Neural crest cell (in vitro differentiated cells): ENCODE data around the gene FBXO30. TPM values are rescaled to one million over a fixed set of nuclear protein-coding genes. Genes with fewer than 3 reads are reported as not detected.
A peak's percentile ranks its signal among the peaks of the same experiment; 100 is the strongest.

ENCODE experiments used
- DNase-seq: peaks from one replicate; pipeline ENCODE4 v3.0.0; 2021; ENCODE audit warnings: low read depth, mixed read lengths, low spot score
- H3K27ac Mint-ChIP-seq: one replicate; pipeline ENCODE4 v1.8.0; 2021; ENCODE audit warnings: mild to moderate bottlenecking, mixed read lengths; ENCODE audit not compliant: unreplicated experiment
- H3K27me3 Mint-ChIP-seq: 2 replicates; pipeline ENCODE4 v1.8.0; 2021; ENCODE audit warnings: low read depth, mild to moderate bottlenecking, mixed read lengths
- H3K36me3 Mint-ChIP-seq: 2 replicates; pipeline ENCODE4 v1.8.0; 2021; ENCODE audit warnings: low read depth, mild to moderate bottlenecking, mixed read lengths
- H3K4me1 Mint-ChIP-seq: 2 replicates; pipeline ENCODE4 v1.8.0; 2021; ENCODE audit warnings: mixed read lengths
- H3K4me3 Mint-ChIP-seq: one replicate; pipeline ENCODE4 v1.8.0; 2021; ENCODE audit warnings: mild to moderate bottlenecking, mixed read lengths
- H3K9me3 Mint-ChIP-seq: 2 replicates; pipeline ENCODE4 v1.8.0; 2021; ENCODE audit warnings: mixed read lengths
- total RNA-seq: library from RNA; stranded (reverse); gene quantifications from 2 replicates; pipeline ENCODE4 v1.2.1, GENCODE V29; 2021
- TF ChIP-seq, protein P1 (sequence below): fragments of 200-600 bp; sonication (generic); conservative IDR thresholded peaks from 2 replicates; pipeline ENCODE4 v1.5.0; 2021; ENCODE audit warnings: antibody characterized with exemption, mild to moderate bottlenecking

Gene FBXO30
- total RNA-seq, 1 donor from 2014 or later: 12.3 TPM

DNA sequence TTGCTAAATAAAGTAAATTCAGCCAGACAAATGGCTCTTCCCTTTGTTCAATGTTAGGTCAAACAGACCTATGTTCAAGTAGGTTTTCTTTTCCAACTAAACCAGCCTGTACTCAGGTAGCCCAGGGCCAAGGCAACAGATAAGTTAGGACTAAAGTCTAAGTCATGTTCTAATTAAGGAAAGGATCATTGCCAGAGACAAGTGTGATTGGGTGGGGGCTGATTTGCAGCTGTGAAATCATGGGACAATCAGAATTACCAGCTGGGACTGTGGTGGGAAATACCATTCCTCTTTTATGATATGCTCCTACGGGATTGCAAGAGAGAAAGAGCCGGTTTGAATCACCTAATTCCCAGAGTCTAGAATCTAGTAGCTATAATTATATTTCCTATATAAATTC, 4.2 kb upstream of the FBXO30 start:
- H3K4me3 Mint-ChIP-seq: no peak overlapping the region
- no peaks in the 10 kb centered on the region for H3K36me3 Mint-ChIP-seq
- H3K9me3 Mint-ChIP-seq: no peaks in the 10 kb centered on the region

DNA sequence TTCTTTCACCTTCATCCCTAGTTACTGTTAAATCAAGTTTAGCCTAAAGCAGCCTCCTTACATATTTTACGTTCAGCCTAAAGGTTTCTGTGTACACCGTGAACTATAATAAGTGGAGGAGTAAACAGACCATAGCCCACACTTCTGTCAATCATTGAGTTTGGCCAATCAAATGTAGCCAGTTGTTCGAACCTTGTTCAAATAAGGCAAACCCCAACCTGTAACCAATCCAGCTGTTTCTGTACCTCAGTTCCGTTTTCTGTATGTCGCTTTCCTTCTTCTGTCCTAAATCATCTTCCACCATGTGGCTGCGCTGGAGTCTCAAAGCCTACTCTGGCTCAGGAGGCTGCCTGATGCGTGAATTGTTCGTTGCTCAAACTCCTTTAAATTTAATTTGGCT, 1.8 kb upstream of the FBXO30 start:
- H3K4me3 Mint-ChIP-seq: peak overlapping the region; percentile 97
- peaks cover 29% of the 10 kb centered on the region for H3K4me1 Mint-ChIP-seq
- H3K27me3 Mint-ChIP-seq: no peaks in the 10 kb centered on the region
- TF ChIP-seq, protein P1, sequence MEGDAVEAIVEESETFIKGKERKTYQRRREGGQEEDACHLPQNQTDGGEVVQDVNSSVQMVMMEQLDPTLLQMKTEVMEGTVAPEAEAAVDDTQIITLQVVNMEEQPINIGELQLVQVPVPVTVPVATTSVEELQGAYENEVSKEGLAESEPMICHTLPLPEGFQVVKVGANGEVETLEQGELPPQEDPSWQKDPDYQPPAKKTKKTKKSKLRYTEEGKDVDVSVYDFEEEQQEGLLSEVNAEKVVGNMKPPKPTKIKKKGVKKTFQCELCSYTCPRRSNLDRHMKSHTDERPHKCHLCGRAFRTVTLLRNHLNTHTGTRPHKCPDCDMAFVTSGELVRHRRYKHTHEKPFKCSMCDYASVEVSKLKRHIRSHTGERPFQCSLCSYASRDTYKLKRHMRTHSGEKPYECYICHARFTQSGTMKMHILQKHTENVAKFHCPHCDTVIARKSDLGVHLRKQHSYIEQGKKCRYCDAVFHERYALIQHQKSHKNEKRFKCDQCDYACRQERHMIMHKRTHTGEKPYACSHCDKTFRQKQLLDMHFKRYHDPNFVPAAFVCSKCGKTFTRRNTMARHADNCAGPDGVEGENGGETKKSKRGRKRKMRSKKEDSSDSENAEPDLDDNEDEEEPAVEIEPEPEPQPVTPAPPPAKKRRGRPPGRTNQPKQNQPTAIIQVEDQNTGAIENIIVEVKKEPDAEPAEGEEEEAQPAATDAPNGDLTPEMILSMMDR: no peak
- no peak for DNase-seq
- no peaks in the 10 kb centered on the region for H3K36me3 Mint-ChIP-seq
- no peaks in the 10 kb centered on the region for H3K9me3 Mint-ChIP-seq
- H3K27ac Mint-ChIP-seq: peak overlapping the region; percentile 69

More for the DNA sequence above, 4.2 kb upstream of the FBXO30 start:
- Mint-ChIP-seq H3K27ac (no peak overlapping the region), H3K4me1 (peaks cover 11% of the 10 kb centered on the region), H3K27me3 (no peaks in the 10 kb centered on the region)
- no peak for DNase-seq
- TF ChIP-seq, protein P1: no peak

DNA sequence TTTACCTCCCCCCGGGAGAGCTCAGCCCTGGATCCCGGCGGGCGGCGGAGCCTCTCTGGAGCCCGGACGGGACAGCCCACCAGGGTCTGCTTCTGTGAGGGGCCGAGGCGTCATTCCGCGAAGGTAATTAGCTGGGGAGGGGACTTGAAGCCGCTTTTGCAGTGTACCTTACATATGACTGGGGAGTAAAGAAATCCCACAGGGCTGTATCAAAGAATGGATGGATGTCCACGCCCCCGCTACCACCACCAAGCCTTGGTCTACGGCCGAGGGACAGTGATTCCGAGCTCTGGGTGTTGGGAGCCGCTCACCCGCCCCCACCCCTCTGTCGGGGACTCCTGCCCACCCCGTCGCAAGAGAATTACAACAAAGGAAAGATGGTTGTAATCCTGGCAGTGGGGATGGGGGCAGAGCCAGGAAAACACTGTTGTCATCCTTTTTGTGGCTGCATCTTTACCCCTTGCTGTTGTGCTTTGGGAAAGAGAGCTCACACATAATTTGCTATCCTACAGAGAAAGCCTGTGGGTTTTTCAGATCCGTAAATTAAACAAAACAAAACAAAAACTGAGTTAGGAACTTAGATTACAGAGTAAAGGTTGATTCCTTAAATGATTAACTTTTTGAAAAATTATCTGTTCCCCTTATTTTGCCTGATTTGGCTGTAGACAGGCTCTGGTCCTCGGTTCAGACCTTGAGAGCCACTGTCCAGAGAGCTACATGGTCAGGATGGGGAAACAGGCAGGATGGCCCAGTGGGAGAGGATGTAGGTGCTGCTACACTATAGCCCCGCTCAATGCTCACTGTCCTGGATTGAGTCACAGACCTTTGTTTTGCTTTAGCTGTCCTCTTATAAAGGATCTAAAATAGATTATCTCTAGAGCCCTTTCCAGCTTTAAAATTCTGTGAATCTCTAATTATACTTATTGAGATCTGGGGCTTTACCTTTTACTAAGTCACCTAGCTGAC, 997 bp upstream of the FBXO30 start:
- no peaks in the 10 kb centered on the region for H3K36me3 Mint-ChIP-seq
- no peaks in the 10 kb centered on the region for H3K27me3 Mint-ChIP-seq
- H3K4me3 Mint-ChIP-seq: peak overlapping the region; percentile 97
- no peaks in the 10 kb centered on the region for H3K9me3 Mint-ChIP-seq
- DNase-seq: no peak
- TF ChIP-seq, protein P1: no peak
- H3K27ac Mint-ChIP-seq: peak overlapping the region; percentile 98
- H3K4me1 Mint-ChIP-seq: peaks cover 33% of the 10 kb centered on the region

DNA sequence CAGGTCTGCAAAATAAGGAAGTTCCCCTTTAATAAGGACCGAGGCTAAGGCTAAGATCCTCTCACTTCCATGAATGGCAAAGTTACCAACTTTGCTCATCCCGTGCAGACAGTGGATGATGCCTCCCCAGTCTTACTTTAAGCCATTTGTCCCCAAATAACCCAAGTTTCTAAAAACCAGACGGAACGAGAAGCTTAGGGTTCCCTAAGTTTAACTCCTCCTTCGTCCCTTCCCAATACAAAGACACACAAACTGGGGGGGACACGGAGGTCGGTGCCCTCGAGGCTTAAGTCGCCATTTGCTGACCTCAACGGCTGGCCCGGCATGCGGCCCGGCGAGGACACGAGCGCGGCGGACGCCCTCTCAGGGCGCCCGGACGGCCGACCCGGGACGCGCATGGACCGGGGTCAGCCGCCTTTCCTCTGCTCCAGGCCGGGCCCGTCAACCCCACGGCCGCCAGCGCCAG, 527 bp downstream of the FBXO30 start:
- Mint-ChIP-seq H3K27ac (peak overlapping the region; percentile 76), H3K9me3 (no peaks in the 10 kb centered on the region), H3K27me3 (no peaks in the 10 kb centered on the region), H3K36me3 (no peaks in the 10 kb centered on the region), H3K4me3 (peak overlapping the region; percentile 88), H3K4me1 (peaks cover 39% of the 10 kb centered on the region)
- DNase-seq: peak; percentile 31
- TF ChIP-seq, protein P1: no peak

DNA sequence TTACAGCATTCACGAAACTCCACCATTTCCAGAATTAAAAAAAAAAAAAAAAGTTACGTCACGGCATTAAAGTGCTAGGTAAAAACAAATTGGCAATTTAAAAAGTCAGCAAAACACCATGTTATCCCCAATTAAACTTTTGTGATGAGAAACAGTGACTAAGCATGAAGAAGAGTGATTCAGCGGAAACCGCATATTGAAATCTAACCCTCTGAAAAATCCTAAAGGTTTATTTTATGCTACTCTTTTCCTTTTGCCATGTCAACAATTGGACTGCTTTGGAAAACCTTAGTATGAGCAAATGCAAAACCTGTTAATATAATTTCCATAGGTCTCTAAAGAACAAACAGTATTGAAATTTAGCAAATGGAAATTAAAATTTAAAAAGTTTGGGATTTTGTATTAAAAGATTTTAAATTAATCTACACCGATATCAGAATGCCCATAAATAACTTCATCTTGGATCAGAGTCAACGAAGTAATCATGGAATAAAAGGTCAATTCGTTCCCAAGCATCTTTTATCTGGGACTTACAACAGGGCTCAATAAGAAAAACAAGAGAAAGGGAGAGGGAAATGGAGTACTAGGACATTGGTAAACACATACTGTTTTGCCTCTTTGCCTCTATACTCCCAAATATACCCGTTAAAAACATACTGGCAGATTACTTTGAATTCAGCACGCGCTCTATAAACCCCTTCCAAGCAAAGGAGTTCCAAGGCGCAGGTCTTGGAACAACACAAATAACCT, 1.1 kb downstream of the FBXO30 start:
- H3K9me3 Mint-ChIP-seq: no peaks in the 10 kb centered on the region
- no peaks in the 10 kb centered on the region for H3K36me3 Mint-ChIP-seq
- H3K27ac Mint-ChIP-seq: peak overlapping the region; percentile 76
- TF ChIP-seq, protein P1: no peak
- DNase-seq: no peak
- peak overlapping the region; percentile 88 for H3K4me3 Mint-ChIP-seq
- peaks cover 39% of the 10 kb centered on the region for H3K4me1 Mint-ChIP-seq
- no peaks in the 10 kb centered on the region for H3K27me3 Mint-ChIP-seq
